GM21619 (cell line): ENCODE measurements around the gene MAP3K21.

Source experiments
- ATAC-seq: cut with Tn5 transposase; IDR thresholded peaks from one replicate; pipeline ENCODE4 v1.9.1; 2021; ENCODE audit not compliant: unreplicated experiment

MAP3K21 gene

DNA sequence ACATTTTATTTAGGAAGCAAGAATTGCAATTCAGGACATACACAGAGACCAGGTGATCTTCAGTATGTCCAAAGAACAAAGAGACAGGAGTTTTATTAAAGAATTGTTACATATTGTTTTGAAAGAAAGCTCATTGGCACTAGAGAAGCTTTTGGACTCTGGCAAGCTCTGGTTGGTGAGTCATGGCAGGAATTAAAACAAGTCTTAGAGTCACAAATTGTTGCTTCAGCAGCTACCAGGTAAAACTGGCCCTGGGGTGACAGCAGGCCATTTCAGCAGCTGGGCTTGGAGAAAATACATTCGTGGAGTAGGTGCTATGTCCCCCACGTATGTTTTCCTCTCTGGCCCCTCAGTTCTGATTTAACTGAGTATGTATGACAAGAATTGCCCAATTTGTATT, 58.8 kb downstream of the MAP3K21 start:
- no peak for ATAC-seq

DNA sequence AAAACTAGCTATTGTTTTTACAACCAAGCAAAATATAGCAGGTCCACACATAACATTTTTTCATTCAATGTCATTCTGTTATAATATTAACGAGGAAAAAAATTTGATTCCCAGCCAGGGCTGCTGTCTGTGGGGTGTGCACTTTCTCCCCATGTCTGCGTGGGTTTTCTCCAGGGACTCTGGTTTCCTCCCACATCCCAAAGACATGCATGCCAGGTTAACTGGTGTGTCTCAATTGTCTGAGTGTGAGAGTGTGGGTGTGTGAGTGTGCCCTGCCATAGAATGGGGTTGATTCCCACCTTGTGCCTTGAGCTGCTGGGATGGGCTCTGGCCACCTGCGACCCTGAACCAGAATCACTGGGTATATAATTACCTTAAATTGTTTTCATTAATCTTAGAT, 60.1 kb downstream of the MAP3K21 start:
- no peak for ATAC-seq

DNA sequence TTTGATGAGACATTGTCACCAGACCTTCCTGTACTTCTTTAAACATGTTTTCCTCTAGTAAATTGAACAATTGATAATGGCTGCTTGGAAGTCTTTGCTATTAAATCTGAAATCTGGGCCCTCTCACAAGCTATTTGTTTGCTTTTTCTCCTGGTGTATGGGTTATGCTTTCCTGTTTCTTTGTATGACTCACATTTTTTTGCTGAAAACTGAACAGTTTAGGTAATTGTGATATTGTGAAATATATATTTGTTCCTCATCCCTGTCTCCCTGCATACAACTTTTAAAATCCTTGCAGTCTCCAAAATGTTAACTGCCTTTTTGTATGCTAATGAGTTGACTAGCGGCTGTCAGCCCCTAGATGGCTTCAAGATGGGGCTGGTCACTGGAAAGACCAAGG, 61.6 kb downstream of the MAP3K21 start:
- no peak for ATAC-seq

DNA sequence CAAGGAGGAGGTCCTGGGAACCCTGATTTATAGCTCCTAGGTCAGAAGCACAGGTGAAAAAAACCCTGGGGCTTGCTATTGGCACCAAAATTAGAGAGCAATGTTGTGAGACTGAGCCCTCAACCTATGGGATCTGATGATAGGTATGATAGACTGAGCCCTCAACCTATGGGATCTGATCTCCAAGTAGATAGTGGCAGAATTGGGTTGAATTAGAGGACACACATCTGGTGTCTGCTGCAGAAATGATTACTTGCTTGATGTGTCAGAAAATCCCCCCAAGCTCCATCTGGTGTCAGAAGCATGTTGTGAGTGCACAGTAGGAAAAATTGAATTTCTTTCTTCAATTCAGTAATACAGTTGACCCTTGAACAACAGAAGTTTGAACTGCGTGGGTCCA, 62.4 kb downstream of the MAP3K21 start:
- ATAC-seq = no peak

DNA sequence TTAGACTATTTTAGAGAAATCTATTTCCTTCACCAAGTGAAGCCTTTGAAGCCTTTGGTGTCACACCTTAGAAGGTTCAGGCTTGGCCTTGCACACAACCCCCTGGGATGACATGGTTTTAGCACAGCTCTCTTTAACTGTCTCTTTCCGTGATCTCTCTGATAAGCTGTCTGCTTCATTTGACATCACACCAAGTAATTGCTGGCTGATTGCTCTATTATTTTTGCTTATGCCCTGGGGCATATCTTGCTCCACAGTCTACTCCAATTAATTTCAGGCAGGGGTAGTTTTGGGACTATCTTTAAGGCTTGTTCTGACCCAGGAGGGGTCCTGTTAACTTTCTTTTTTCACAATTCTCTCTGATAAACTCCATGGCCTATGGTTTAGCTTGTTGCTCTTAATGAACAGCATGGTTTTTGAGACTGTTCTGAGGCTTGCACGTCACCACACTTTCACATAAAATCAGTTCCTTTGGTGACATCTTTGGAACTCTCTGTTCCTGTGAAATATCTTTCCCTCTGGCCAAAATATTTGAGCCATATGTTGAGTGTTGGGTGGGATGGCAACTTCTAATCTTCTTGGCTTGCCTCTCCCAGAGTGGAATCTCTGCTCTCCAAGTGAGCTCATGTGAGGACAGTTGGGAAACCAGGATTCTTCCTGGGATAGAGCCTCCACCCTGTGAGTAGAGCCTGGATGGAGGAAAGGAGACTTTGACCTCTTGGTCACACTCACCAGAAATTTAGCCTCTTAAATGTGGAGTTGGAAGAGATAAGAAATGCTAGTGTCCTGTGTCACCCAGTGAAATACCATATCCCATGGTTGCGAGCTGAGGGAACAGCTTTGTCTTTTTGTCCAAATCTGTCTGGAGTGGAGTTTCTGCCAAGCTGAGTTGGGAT, 63.6 kb downstream of the MAP3K21 start:
- no peak for ATAC-seq

DNA sequence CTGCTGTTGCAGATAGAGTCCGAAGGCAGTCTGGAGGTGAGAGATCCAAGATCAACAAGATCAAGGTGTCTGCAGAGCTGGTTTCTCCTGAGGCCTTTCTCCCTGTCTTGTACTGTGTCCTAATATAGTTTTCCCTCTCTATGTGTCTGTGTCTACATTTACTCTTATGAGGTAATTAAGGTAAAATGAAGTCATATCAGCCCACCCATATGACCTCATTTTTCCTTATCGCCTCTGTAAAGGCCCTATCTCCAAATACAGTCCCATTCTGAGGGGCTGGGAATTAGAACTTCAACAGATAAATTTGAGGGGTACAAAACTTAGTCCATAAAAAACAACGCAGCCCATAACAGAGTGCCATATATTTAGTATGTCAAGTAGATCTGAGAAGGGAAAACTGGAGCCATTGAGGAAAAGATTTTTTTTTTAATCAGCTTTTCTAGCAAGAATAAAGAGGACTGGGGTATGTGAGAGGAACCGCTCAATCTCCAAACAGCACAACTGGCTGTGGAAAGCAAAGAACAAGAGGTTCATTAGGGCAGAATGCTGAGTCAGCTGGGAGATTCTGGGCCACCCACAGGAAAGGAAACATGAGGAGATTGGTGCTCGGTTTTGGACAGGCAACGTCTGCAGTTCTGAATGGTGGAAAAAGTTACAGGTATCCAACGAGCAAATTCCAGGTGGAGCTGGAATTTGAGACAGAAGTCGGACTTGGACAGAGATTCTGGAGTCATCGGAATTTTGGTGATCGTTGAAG, 65.7 kb downstream of the MAP3K21 start:
- ATAC-seq = no peak

DNA sequence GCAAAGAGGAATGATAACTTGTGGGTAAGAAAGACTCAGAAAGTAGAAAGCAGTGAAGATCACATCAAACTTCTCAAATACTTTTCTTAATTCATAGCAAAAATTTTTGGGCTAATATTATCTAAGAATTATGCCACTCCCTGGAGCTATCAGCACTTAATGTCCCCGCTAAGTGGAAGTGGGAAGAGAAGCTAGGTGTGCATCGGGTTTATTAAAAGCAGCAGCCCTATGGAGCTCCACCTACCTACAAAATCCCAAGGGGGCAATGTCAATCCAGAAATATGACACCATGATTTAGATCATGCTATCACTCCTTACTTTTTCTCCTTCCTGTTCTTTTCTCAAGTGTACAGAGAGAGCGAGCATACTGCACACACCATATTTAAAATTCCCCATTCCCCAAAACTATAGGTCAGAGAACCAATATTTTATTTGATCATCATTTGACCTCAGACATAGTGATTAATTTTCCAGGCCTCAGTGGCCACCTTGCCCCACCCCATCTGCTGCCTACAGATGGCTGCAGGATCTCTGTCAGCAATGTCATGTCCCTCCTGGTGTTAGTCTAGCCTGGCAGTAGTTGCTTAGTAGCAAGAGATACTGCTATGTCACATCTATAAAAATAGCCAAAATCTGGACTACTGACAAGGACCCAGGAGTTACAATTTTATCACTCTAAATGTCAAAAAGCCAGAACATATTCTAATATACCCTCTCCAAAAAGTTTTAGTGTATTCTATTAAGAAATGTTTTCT, 66.6 kb downstream of the MAP3K21 start:
- ATAC-seq = no peak

DNA sequence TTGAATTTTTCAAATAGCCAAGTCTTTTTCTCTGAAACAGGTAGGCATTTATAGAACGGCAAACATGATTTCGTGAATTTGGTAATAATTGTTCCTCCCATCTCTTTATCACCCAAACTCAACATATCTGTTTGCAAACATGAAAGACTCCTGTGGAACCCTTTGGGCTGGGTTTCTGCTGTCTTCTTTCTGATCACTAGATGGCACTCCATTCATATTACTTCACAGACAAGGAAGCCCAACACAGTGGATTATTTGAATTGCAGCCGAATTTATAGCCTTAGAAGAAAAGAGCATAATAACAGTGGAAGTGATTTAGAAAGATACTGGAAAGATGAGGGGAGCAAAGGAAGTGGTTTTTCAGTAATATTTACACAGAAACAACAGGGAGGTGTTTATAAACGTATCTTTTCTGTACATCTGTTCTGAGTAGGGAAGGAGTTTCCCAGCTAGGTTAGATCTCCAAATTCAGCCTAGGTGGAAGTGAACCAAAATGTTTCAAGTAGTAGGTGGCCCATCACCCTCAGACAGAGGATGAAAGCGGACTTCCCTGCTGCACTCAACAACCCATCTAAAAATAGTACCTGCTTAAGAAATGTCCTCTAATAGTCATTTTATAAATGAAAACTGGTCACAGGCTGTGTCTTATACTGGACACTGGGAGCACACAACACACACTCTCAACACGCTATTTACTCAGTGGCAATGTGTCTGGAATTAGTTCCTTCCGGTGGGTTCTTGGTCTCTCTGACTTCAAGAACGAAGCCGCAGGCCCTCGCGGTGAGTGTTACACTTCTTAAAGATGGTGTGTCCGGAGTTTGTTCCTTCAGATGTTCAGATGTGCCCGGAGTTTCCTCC, 67.6 kb downstream of the MAP3K21 start:
- no peak for ATAC-seq

DNA sequence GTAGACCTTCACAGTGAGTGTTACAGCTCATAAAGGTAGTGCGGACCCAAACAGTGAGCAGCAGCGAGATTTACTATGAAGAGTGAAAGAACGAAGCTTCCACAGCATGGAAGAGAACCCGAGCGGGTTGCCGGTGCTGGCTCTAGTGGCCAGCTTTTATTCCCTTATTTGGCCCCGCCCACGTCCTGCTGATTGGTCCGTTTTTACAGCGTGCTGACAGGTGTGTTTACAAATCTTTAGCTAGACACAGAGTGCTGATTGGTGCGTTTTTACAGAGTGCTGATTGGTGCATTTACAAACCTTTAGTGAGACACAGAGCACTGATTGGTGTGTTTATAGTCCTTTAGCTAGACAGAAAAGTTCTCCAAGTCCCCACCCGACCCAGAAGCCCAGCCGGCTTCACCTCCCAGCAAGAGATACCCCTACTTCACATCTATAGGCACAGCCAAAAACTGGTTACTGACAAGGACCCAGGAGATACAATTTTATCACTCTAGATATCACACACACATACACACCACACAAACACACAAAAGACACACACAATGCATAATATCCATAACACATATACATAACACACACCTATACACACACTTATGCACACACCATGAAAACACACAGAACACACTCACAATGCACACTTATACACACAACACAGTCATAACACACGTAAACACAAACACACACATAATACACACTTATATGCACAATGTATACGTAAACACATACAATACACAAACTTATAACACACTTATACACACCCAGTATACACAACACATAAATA, 68.5 kb downstream of the MAP3K21 start:
- no peak for ATAC-seq

DNA sequence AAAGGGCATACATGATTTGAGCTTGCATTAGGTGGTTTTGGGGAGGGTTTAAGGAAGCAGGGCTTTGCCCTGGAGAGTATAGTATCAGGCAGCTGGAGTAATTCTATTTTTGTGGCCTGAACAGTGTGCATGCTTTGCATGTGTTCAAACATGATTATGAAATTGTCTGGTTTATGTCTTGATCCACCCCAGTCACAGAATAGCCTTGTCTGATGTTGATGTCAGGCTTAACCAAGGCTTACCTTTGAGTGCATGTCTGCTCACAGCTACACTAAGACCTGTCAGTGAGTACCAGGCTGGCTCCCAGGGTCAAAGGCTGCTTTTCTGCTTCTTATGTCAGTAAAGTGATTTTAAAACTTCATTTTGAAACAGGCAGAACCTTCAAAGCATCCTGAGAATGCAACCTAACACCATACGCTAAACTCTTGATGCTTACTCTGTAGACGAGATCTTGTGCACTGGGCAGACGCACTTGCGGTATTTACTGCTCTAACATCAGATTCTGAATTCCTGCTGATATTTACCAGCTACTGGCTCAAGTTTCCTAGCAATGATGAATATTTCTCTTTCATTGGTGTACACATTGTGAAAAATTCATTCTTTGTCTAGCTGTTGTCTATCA, 78.9 kb downstream of the MAP3K21 start:
- ATAC-seq = no peak

DNA sequence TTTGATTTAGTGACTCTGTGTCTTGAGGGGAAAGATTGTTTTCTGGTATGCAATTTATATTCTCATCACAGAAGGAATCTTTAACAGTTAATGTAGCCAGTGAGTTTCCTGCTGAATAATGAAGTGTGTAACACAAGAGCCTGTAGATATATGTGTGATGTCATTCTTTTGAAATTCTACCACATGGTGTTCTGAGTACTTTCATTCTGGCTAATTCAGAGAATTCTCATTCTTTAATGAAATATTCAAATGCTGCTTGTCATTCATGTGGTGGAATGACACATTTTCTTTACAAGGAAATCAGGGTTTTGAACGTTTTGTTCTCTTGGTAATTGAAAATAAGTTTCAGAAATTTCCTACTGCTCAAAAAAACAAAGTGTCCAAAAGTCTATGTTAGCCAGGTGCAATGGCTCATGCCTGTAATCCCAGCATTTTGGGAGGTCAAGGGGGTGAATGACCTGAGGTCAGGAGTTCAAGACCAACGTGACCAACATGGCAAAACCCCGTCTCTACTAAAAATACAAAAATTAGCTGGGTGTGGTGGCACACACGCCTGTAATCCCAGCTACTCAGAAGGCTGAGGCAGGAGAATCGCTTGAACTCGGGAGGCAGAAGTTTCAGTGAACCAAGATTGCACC, 79.6 kb downstream of the MAP3K21 start:
- peak; percentile 45 for ATAC-seq

DNA sequence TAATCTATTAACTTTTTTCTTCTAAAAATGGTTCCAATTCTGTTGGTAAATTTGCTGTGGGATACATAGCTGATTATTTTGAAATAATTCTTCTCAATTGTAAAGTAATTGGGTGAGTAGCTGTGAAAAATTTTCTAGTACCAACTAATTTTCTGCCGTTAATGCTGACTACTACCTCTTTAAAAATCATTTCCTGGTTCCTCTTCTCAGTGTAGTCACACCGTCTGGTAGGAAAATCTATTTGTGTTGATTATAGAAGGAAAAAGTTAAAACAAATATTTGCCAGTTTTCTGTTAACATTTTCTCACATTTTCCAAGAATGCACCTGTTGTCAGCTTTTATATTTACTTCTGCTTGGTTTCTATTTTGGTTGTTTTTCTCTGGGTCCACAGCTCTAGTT, 82.0 kb downstream of the MAP3K21 start:
- ATAC-seq = no peak

DNA sequence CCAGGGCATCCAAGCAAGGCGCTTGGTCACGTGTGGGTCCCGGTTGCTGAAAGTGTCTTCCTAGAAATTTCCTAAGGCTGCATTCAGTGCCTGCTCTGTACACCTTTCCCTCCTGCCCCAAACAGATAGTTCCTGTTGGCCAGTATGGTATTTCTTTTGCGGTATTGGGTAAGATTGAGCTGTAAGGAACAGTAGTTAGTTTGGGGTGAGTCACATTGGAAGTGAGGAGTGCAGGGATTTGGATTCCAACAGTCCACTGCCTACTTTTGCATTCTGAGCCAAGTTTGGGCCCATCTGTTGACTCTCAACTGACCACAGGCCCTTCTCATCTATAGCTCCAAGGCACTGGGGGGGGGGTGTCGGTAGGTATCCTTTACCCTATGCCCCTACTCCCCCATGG, 83.4 kb downstream of the MAP3K21 start:
- ATAC-seq = no peak

DNA sequence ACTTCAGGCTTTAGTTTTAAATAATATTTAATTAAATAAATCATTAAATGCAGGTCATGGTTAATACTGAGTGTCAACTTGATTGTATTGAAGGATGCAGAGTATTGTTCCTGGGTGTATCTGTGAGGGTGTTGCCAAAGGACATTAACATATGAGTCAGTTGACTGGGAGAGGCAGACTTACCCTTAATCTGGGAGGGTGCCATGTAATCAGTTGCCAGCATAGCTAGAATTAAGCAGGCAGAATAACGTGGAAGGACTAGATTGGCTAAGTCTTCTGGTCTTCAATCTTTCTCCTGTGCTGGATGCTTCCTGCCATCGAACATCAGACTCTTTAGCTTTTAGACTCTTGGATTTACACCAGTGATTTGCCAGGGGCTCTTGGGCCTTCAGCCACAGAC, 85.3 kb downstream of the MAP3K21 start:
- no peak for ATAC-seq

DNA sequence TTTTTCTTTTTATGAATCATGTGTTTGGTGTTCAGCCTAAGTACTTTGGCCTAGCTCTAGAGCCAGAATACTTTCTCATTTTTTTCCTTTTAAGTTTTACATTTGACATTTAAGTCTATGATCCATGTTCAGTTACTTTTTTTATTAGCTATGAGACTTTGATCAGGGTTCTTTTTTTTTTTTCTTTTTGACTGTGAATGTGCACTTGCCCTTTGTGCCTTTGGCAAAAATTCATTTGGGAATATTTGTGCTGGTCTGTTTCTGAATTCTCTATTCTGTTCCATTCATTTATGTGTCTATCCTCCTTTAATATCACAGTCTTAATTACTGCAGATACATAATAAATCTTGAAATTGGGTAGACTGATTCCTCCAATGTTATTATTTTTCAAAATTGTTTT, 93.8 kb downstream of the MAP3K21 start:
- ATAC-seq = no peak

DNA sequence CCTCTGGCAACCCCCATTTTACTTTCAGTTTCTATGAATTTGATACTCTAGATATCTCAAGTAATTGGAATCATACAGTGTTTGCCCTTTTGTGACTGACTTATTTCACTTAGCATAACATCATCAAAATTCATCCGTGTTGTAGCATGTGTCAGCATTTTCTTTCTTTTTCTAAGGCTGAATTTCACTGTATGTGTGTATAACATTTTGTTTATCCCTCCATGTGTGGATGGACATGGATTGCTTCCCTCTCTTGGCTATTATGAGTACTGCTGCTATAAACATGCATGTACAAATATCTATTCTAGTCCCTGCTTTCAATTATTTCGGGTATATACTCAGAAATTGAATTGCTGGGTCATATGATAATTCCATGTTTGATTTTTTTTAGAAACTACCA, 97.3 kb downstream of the MAP3K21 start:
- ATAC-seq = no peak

DNA sequence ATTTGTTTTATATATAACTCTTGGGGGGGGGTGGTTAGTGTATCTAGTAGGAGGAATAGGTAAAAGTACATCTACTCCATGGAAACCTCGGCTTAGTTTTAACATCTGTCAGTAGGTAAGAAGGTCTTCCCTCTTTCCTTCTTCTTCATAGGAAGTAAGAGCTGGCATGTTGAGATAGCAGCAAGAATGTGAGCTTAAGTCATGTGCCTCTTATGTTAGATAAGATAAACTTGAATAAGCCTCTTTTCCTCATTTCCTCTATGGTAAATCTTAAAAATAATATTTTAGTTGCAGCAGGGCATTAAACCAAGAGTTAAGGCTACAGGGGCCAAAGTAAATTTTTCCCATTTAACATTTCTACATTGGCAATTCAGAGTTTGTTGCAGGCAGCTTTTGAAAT, 100.4 kb downstream of the MAP3K21 start:
- ATAC-seq = no peak

DNA sequence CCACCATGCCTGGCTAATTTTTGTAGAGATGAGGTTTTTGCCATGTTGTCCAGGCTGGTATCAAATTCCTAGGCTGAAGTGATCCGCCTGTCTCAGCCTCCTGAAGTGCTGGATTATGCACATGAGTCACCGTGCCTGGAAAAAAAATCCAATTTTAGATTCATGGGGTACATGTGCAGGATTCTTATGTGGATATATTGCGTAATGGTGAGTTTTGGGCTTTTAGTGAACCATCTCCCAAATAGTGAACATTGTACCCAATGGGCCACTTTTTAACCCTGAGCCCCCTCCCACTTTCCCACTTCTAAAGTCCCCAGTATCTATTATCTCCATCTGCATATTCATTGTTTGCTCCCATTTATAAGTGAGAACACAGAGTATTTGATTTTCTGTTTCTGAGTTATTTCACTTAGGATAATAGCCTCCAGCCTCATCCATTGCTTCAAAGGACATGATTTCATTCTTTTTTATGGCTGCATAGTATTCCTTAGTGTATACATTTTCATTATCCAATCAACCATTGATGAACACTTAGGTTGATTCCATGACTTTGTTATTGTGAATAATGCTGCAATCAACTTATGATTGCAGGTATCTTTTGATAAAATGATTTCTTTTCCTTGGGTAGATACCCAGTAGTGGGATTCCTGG, 104.4 kb downstream of the MAP3K21 start:
- ATAC-seq = no peak

DNA sequence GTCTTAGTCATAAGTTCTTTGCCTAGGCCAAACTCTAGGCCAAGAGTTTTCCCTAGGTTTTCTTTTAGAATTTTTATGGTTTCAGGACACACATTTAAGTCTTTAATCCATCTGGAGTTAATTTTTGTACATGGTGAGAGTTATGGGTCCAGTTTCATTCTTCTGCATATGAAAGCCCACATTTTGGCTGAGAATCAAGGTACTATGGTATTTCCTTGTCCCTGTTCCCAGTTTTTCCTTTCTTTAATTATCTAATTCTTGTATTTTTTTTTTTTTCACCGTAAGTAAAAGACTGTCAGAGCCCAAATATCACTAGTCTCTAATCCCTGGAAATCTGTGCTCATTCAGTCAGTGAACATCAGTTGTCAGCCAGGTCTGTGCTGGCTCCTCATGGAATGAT, 105.4 kb downstream of the MAP3K21 start:
- no peak for ATAC-seq
